Measurements from ENCODE around the gene CLHC1. TPM values are rescaled to one million over a fixed set of nuclear protein-coding genes. Genes with fewer than 3 reads are reported as not detected.

The CLHC1 gene
- total and polyA plus RNA-seq, 10 of the 15 experiments (the other 5 are each of a cell fraction or from before 2014, with no cell fraction given) = 2.6 to 6.8 (median 4.7) TPM

DNA sequence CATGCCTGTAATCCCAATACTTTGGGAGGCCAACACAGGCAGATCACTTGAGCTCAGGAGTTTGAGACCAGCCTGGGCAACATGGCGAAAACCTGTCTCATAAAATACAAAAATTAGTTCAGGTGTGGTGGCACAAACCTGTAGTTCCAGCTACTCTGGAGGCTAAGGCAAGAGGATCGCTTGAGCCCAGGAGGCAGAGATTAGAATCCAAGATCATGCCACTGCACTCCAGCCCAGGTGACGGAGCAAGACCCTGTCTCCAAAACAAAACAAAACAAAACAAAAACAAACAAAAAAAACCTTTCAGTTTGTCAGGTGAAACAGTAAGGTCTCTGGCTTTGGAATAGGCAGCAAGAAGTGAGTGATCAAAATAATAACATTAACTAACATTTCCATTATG lies 84.6 kb downstream of the CLHC1 start:
- Histone ChIP-seq H2AFZ (ENCODE audit: control insufficient read depth, low read depth, low read length) (no peak overlapping the region), H3K4me3 (no peak overlapping the region), H3K27ac (ENCODE audit: control insufficient read depth, insufficient read depth) (no peak overlapping the region), H3K4me2 (ENCODE audit: control insufficient read depth, insufficient read depth) (no peak overlapping the region), H3K79me2 (ENCODE audit: control insufficient read depth, insufficient read depth, low read length) (no peaks in the 10 kb centered on the region), H3K9me3 (replicated peaks; ENCODE audit: control insufficient read depth, insufficient read depth, low read length) (no peaks in the 10 kb centered on the region), H3K4me1 (ENCODE audit: control insufficient read depth, insufficient read depth, low read length) (peaks cover 11% of the 10 kb centered on the region), H3K36me3 (ENCODE audit: control insufficient read depth in 2 of 2, insufficient read depth in 2 of 2, low read length in 1 of 2) (no peaks in the 10 kb centered on the region), H4K20me1 (ENCODE audit: control insufficient read depth, insufficient read depth) (no peaks in the 10 kb centered on the region), H3K9ac (ENCODE audit: control insufficient read depth, insufficient read depth, low read length) (no peak overlapping the region), H3K27me3 (replicated peaks in 1 of 2; ENCODE audit: control insufficient read depth in 2 of 2, insufficient read depth in 2 of 2, low read length in 1 of 2) (no peaks in the 10 kb centered on the region)
- POLR2A ChIA-PET = no interaction called here
- DNase-seq (ENCODE audit: low read depth, low spot score) (no peak), ATAC-seq (no peak), FAIRE-seq (no peak)
- in situ Hi-C loops (cut with MboI) = no loop called here
- RAD21 ChIA-PET (ENCODE audit: unreplicated experiment) = no interaction called here
- SMC1A ChIA-PET (ENCODE audit: uncharacterized antibody, unreplicated experiment) = interaction anchor here (0.6 to 0.7 kb wide), 2 partner anchors 8 to 335 kb away, joined by 3 to 4 read pairs; no protein-coding TSS in a partner anchor
- intact Hi-C loops (cut with micrococcal nuclease; ENCODE audit: unreplicated experiment) = no loop called here
- WGBS (ENCODE audit: insufficient coverage, insufficient replicate concordance, low lambda C conversion rate, missing lambda C conversion rate) = 65% methylated on average over 3 of the region's 3 CpGs
- BruUV-seq (replicated peaks) = no TSS peak
- TF ChIP-seq, protein P1, sequence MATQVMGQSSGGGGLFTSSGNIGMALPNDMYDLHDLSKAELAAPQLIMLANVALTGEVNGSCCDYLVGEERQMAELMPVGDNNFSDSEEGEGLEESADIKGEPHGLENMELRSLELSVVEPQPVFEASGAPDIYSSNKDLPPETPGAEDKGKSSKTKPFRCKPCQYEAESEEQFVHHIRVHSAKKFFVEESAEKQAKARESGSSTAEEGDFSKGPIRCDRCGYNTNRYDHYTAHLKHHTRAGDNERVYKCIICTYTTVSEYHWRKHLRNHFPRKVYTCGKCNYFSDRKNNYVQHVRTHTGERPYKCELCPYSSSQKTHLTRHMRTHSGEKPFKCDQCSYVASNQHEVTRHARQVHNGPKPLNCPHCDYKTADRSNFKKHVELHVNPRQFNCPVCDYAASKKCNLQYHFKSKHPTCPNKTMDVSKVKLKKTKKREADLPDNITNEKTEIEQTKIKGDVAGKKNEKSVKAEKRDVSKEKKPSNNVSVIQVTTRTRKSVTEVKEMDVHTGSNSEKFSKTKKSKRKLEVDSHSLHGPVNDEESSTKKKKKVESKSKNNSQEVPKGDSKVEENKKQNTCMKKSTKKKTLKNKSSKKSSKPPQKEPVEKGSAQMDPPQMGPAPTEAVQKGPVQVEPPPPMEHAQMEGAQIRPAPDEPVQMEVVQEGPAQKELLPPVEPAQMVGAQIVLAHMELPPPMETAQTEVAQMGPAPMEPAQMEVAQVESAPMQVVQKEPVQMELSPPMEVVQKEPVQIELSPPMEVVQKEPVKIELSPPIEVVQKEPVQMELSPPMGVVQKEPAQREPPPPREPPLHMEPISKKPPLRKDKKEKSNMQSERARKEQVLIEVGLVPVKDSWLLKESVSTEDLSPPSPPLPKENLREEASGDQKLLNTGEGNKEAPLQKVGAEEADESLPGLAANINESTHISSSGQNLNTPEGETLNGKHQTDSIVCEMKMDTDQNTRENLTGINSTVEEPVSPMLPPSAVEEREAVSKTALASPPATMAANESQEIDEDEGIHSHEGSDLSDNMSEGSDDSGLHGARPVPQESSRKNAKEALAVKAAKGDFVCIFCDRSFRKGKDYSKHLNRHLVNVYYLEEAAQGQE (IDR thresholded peaks at IDR 0.05; ENCODE audit: low read depth, low read length) = no peak
- no peak for TF ChIP-seq ZNF274 (IDR thresholded peaks at IDR 0.05; ENCODE audit: insufficient read depth, insufficient read length)
- no peak for TF ChIP-seq SMAD1 (IDR thresholded peaks at IDR 0.05; ENCODE audit: low read depth, partially characterized antibody)
- TF ChIP-seq STAT1 (conservative IDR thresholded peaks at IDR 0.05) = no peak
- TF ChIP-seq TCF3 (IDR thresholded peaks at IDR 0.05; ENCODE audit: borderline replicate concordance, insufficient read depth, low read depth, low read length) = no peak
- TF ChIP-seq, protein P2, sequence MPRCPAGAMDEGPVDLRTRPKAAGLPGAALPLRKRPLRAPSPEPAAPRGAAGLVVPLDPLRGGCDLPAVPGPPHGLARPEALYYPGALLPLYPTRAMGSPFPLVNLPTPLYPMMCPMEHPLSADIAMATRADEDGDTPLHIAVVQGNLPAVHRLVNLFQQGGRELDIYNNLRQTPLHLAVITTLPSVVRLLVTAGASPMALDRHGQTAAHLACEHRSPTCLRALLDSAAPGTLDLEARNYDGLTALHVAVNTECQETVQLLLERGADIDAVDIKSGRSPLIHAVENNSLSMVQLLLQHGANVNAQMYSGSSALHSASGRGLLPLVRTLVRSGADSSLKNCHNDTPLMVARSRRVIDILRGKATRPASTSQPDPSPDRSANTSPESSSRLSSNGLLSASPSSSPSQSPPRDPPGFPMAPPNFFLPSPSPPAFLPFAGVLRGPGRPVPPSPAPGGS (IDR thresholded peaks at IDR 0.05; ENCODE audit: borderline replicate concordance, insufficient read depth, low read depth, low read length, poor library complexity, severe bottlenecking) = no peak
- TF ChIP-seq NFIC (IDR thresholded peaks at IDR 0.05; ENCODE audit: low read depth, low read length) = no peak
- TF ChIP-seq, protein P3, sequence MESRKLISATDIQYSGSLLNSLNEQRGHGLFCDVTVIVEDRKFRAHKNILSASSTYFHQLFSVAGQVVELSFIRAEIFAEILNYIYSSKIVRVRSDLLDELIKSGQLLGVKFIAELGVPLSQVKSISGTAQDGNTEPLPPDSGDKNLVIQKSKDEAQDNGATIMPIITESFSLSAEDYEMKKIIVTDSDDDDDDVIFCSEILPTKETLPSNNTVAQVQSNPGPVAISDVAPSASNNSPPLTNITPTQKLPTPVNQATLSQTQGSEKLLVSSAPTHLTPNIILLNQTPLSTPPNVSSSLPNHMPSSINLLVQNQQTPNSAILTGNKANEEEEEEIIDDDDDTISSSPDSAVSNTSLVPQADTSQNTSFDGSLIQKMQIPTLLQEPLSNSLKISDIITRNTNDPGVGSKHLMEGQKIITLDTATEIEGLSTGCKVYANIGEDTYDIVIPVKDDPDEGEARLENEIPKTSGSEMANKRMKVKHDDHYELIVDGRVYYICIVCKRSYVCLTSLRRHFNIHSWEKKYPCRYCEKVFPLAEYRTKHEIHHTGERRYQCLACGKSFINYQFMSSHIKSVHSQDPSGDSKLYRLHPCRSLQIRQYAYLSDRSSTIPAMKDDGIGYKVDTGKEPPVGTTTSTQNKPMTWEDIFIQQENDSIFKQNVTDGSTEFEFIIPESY (IDR thresholded peaks at IDR 0.05) = no peak
- no peak for TF ChIP-seq CHD2 (IDR thresholded peaks at IDR 0.05; ENCODE audit: borderline replicate concordance, low read depth, low read length)
- TF ChIP-seq NBN (IDR thresholded peaks at IDR 0.05) = no peak
- TF ChIP-seq, protein P4, sequence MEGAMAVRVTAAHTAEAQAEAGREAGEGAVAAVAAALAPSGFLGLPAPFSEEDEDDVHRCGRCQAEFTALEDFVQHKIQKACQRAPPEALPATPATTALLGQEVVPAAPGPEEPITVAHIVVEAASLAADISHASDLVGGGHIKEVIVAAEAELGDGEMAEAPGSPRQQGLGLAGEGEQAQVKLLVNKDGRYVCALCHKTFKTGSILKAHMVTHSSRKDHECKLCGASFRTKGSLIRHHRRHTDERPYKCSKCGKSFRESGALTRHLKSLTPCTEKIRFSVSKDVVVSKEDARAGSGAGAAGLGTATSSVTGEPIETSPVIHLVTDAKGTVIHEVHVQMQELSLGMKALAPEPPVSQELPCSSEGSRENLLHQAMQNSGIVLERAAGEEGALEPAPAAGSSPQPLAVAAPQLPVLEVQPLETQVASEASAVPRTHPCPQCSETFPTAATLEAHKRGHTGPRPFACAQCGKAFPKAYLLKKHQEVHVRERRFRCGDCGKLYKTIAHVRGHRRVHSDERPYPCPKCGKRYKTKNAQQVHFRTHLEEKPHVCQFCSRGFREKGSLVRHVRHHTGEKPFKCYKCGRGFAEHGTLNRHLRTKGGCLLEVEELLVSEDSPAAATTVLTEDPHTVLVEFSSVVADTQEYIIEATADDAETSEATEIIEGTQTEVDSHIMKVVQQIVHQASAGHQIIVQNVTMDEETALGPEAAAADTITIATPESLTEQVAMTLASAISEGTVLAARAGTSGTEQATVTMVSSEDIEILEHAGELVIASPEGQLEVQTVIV (IDR thresholded peaks at IDR 0.05; ENCODE audit: borderline replicate concordance, partially characterized antibody) = no peak
- TF ChIP-seq EGR1 (IDR thresholded peaks at IDR 0.05; ENCODE audit: borderline replicate concordance in 1 of 2, low read depth in 2 of 2, low read length in 2 of 2) = no peak
- CTCF ChIA-PET = no interaction called here
